ENCODE measurements around the gene ASPG. TPM values are rescaled to one million over a fixed set of nuclear protein-coding genes. Genes with fewer than 3 reads are reported as not detected.

ASPG gene
- total RNA-seq, 1 donor from 2014 or later: 1.2 TPM

GRCh38 chr14:104086210-104086660 is 735 bp downstream of the ASPG start:
- peaks cover 20% of the 10 kb centered on the region for H3K27me3 ChIP-seq
- TF ChIP-seq EZH2phosphoT487 (IDR thresholded peaks at IDR 0.05) (no peak), CTCF (IDR thresholded peaks at IDR 0.05) (no peak), EZH2 (IDR thresholded peaks at IDR 0.05) (no peak)
- no peak overlapping the region for H3K4me3 ChIP-seq
- no peak for DNase-seq (ENCODE audit: low spot score)
- no peaks in the 10 kb centered on the region for H3K36me3 Mint-ChIP-seq
- H3K4me3 Mint-ChIP-seq: no peak overlapping the region
- H3K9me3 ChIP-seq (ENCODE audit: low read depth): no peaks in the 10 kb centered on the region
- no peaks in the 10 kb centered on the region for H3K9me3 Mint-ChIP-seq
- peak overlapping the region; percentile 76 for H3K4me2 ChIP-seq
- no peaks in the 10 kb centered on the region for H3F3A ChIP-seq (ENCODE audit: low read depth)
- H3K79me2 ChIP-seq (ENCODE audit: low read depth): no peaks in the 10 kb centered on the region
- no peaks in the 10 kb centered on the region for H4K20me1 ChIP-seq (ENCODE audit: low read depth)
- H2AFZ ChIP-seq (replicated peaks): no peak overlapping the region
- no peaks in the 10 kb centered on the region for H3K4me1 ChIP-seq
- H3K27ac Mint-ChIP-seq: no peak overlapping the region
- H3K4me1 Mint-ChIP-seq: no peaks in the 10 kb centered on the region
- no peaks in the 10 kb centered on the region for H3K36me3 ChIP-seq
- H3K27ac ChIP-seq: no peak overlapping the region
- no peak overlapping the region for H3K9ac ChIP-seq
- peaks cover 5% of the 10 kb centered on the region for H3K27me3 Mint-ChIP-seq (ENCODE audit: insufficient read depth, low read depth)

- Histone ChIP-seq H3K9ac (no peak overlapping the region), H3K4me2 (no peak overlapping the region), H3K4me1 (no peaks in the 10 kb centered on the region), H2AFZ (replicated peaks) (no peak overlapping the region), H3K9me3 (ENCODE audit: low read depth) (no peaks in the 10 kb centered on the region), H3K79me2 (ENCODE audit: low read depth) (no peaks in the 10 kb centered on the region), H3K4me3 (no peak overlapping the region), H4K20me1 (ENCODE audit: low read depth) (no peaks in the 10 kb centered on the region), H3F3A (ENCODE audit: low read depth) (no peaks in the 10 kb centered on the region), H3K27me3 (peaks cover 20% of the 10 kb centered on the region), H3K36me3 (no peaks in the 10 kb centered on the region), H3K27ac (no peak overlapping the region)
- Mint-ChIP-seq H3K4me1 (no peaks in the 10 kb centered on the region), H3K27ac (peak overlapping the region; percentile 85), H3K4me3 (no peak overlapping the region), H3K9me3 (no peaks in the 10 kb centered on the region), H3K36me3 (no peaks in the 10 kb centered on the region), H3K27me3 (ENCODE audit: insufficient read depth, low read depth) (peaks cover 5% of the 10 kb centered on the region)
- DNase-seq (ENCODE audit: low spot score): no peak
- TF ChIP-seq EZH2 (IDR thresholded peaks at IDR 0.05) (no peak), EZH2phosphoT487 (IDR thresholded peaks at IDR 0.05) (no peak), CTCF (IDR thresholded peaks at IDR 0.05) (no peak)
These were observed 1.4 kb downstream of the ASPG start for GRCh38 chr14:104086661-104087461.

DNA sequence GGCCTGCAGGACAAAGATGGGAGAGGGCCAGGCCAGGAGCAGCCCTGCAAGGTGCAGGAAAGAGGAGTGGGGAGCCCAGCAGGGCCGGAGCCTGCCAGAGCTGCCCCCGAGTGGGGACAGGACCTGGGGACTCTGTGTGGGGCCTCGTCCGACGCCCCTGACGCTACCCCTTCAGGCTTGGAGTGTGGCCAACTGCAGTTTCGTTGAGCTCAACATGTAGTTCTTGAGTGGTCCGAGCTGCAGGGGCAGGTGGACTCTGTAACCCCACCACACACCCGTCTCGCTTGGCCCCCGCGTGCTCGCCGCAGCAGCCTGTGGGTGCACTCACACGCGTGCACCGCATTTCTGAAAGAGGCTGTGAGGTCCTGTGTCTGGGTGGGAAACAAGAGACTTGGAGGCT is 2.0 kb downstream of the ASPG start:
- Histone ChIP-seq H3K27me3 (peaks cover 20% of the 10 kb centered on the region), H3K4me1 (no peaks in the 10 kb centered on the region), H3K4me3 (no peak overlapping the region), H3K27ac (no peak overlapping the region), H3K79me2 (ENCODE audit: low read depth) (no peaks in the 10 kb centered on the region), H3K4me2 (no peak overlapping the region), H4K20me1 (ENCODE audit: low read depth) (no peaks in the 10 kb centered on the region), H3K9me3 (ENCODE audit: low read depth) (no peaks in the 10 kb centered on the region), H3K36me3 (no peaks in the 10 kb centered on the region), H3F3A (ENCODE audit: low read depth) (no peaks in the 10 kb centered on the region), H3K9ac (no peak overlapping the region), H2AFZ (replicated peaks) (no peak overlapping the region)
- Mint-ChIP-seq H3K27ac (peak overlapping the region; percentile 85), H3K9me3 (no peaks in the 10 kb centered on the region), H3K4me3 (no peak overlapping the region), H3K36me3 (no peaks in the 10 kb centered on the region), H3K4me1 (no peaks in the 10 kb centered on the region), H3K27me3 (ENCODE audit: insufficient read depth, low read depth) (peaks cover 5% of the 10 kb centered on the region)
- TF ChIP-seq EZH2 (IDR thresholded peaks at IDR 0.05) (no peak), EZH2phosphoT487 (IDR thresholded peaks at IDR 0.05) (no peak), CTCF (IDR thresholded peaks at IDR 0.05) (no peak)
- no peak for DNase-seq (ENCODE audit: low spot score)

Measured in neural progenitor cell (in vitro differentiated cells).